ENCODE results near the gene RELT.

Gene RELT

DNA sequence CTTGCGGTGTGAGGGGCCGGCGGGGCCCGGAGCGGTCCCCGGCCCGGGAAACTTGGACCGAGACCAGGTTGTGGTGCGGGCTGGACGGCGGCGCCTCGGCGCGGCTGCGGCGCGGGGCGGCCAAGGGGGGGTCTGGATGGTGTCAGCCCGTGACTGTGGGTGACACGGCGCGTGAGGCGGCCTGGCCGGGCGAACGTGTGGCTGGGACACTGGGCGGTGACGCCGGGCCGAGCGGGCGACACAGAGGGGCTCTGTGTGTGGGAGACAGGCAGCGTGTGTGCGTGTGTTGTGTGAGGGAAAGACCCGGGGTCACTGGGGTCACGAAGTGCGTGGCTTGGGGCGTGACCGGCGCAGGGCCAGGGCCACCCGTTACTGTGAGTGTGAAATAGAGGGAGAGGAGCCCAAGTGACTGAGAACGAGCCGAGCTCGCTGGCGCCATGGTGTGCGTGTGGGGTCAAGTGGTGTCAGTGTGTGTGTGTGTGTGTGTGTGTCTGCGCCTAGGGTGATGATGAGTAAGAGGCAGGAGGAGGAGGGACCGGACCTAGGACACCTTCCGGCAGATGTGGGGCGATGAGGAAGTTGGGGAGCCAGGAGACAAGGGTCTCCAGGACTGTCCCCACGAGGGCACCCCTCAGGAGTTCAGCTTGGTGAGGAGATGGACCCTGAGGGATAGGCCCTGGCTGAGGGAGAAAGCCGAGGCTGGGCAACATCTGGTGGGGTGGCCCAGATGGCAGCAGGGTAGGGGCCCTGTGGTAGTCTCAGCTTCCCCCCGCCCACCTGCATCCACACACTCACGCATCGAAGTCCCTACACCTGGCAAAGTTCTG, 817 bp downstream of the RELT start:
- peak; percentile 26 for DNase-seq

DNA sequence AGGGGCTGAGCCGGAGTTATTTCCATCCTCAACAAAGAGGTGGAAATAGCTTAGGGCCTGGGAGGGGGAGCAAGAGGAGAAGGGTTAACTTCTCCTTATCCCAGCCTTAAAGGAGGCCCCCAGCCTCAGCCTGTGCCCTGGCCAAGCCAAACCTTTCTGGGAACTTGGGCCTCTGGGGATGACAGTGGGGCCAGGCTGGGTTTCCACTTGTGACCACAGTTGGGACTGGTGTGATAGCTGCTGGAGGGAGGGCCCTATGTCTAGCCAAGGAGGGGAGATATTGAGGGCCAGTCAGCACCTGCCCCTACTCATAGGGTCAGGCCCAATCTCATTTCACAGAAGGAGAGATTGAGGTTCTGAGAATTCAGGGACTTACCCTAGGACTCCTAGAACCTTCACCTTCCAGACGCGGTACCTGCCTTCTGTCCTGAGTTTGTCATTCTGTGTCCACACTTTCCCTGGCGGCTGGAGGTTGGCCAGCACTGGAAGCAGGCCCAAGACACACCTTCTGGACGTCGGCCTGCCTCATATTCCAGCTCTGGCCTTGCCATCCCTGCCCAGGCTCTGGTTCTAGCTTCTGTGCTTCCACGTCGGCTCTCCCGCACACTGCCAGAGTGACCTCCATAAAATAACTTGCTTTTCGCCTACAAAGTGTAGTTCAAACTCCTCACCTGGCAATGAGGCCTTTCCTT, 3.1 kb downstream of the RELT start:
- DNase-seq: no peak

DNA sequence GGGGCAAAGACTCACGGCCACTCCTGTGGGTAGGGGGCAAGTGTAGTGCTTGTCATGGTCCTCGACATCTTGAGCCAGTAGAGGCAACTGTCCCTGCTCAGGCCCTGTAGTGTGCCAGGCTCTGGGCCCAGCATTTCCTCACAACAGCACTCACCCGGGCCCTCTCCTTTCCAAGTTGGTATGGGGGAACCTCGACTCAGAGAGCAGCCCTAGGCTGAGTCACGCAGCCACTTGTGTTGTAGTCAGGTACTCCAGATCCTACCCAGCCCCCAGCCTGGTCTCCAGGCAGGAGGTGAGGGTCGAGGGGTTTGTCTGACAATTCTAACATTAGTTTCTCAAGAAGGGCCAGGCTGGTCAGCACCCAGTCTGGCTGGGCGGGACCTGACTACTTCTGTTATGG, 4.1 kb downstream of the RELT start:
- DNase-seq: no peak

DNA sequence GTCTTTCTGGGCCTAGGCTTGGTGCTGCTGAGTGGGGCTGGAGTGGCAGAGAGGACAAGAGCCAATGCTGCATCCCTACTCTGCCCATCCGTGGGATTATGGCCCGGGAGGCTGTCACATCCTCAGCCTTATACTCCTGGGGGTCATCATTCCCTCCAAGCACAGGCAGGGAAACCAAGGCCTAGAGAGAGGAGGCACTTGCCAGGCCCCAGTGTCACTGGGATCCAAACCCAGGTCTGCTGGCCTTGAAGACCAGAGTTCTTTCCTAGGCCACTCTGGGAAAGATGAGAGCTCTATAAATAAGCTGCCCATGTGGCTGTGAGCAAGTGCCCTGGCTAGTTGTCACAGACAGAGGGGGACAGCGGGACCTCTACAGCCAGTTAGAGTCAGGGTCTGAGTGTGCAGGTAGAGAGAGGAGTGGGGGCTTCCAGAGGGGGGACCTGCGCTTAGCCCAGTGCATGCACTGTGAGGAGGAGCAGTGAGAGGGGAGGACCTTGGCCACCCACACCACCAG, 4.8 kb downstream of the RELT start:
- DNase-seq: no peak

DNA sequence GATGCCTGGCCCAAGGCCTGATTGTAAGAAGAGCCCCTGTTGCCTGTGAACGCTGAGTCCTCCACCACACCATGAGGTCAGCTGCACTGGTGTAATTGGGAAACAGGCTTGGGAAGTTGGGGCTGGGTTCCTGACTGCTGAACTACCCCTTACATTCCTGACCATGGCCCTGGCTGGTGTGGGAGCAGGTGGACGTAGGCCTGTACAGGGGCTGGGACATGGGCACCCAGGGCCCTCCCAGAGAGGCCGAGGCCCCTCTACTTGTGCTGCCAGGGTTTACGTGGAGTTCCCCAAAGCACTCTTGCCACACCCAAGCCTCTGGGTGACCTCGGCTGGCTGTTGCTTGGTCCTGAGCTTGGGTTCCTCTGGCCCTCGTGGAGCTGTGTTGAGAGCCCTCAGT, 5.4 kb downstream of the RELT start:
- DNase-seq: no peak

DNA sequence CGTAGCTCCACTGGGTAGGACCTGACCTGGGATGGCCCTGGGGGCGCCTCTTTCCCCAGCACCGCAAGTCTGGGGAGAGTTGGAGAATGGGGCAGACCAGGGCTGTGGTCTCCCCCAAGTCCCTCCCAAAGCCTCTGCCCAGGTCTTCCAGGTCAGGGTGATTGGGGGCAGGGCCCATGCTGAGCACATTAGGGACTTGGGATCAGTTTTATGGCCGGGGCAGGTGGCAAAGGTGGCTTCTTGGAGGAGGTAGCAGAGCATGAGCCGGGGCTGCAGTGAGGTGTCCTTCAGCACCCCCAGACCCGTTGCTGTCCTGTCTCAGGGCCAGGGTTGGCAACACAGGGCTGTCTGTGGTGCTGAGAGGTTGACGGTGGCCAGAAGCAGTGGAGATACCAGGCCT, 6.0 kb downstream of the RELT start:
- no peak for DNase-seq

DNA sequence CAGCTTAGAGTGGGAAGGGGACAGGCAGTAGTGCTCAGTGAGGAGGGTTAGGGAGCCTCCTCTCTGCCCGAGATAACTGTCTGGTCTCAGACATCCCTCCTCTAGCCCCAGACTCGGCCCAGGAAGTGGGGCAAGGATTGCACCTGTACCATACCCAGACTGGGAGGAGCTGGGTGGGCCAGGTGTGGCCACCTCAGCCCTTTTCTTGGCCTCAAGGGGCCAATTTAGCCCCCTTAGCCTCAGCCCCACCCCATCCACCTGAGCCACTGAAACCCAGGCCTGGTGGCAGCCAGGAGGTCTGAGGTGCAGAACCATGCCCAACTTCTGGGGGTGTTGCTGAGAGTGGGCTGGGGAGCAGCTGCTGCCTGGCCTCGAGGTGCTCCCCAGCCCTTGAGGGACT, 6.5 kb downstream of the RELT start:
- DNase-seq: no peak

DNA sequence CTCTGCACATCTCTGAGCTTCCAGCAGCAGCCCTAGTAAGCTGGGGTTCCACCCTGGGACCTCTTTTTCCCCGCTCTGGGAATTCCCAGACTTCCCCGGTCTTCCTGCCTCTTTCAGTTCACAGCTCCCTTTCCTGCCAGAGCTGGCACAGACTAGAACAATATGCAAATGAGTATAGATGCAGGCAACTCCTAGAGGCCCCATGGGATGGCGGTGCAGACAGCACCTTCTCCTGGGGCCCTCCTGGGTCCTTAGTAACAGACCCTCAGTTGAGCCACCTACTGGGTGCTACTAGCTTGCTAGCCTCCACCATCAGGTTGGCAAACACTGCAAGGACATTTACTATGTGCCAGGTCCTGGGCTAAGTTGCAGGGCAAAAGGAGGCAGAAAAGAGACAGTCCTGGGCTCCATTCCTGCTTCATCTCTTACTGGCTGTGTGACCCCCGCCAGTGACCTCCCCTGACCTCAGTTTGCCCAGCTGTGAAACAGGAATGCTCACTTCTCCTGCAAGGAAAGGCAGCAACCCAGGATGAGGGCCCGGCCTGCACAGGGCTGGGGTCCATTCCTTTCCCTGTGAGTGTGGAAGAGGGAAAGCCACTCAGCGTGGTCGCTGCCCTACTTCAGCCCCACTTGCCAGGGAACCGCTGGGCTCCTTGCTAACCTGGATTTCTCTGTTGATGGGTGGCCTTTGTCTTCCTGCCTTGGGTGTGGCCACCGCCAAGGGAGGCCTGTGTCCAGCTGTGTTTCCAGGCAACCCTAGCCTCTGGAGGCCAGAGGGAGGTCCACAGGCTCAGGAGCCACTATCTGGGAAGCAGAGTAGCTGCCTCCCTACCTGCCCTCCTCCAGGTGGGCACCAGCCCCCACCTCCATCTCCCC, 7.3 kb downstream of the RELT start:
- no peak for DNase-seq

DNA sequence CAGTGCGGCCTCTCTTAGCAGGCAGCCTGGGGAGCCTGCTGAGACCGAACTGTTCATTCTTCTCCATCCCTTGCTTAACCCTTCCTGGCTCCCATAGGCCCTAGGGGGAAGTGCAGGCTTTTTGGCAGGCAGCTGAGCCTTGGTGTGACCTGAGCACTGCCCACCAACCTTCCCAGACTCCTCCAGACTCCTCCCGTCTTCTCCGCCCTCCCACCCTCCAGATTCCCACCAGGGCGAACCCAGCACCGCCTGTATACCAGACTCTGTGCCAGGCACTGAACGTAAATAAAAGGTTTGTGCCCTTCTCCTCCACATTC, 7.9 kb downstream of the RELT start:
- DNase-seq: no peak

DNA sequence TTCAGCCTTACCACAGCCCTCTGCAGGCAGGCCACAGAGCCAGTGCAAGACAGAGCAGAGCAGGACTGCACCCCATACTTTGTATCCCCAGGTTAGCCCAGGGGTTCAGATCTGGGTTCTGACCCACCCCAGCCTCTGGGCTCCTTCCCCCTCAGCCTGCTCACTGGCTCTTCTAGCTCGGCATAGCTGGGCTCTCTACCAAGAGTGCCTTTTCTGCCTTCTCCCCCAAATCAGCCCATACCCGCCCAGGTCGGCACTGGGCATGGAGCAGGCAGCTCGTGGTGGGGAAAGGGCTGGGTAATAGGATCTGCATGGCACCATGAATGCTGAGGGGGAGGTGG, 8.3 kb downstream of the RELT start:
- DNase-seq: no peak

DNA sequence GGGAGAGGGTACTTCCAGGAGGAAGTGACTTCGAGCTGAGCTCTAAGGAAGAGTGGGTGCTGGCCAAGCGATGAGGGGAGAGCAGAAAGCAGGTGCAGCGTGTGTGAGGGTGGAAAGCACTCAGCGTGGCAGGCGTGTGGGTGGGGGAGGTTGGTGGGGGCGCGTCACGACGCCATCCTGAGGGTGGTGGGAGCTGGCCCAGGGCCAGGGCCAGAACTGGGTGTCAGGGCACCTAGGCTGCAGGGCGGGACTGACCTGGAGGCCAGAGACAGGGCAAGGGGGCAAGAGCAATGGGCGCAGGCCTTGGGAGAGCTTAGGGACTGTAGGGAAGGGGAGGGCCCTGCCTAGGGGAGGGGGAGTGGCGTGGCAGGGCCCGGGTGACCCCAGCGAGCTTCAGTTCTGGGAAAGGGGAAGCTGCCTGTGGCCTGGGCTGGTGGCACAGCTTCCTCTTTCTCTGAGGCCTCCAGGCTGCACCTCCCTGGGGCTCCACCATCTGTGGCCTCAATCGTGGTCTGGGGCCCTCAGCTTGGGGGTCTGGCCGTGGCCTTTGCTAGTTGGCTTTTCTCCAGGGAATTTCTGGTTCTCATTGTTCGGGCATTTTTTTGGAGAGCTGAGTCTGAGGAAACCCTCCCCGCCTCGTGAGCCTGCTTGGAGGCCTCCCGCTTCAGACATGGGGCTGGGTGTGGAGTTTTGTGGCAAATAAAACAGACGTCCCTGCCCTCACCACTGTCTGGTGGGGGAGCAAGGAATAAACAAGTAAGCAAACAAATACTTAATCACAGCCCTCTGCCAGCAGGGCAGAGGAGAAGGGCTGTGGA, 8.9 kb downstream of the RELT start:
- no peak for DNase-seq

DNA sequence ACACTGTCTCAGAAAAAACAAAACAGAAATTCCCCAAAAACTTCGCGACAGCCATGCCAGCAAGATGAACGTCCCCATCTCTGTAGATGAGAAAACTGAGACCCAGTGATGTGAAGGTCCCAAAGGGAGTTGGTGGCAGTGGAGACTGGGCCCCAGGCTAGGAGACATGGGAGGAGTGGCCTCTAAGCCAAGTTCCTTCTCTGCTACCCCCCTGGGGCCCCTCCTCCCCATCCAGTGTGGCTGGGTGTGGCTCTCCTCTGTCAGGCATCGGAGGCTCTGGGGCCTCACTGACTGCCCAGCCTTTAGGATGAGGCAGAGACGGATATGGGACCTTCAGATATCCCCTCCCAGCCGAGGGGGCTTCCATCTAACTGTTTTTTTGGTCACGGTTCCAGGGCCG, 9.8 kb downstream of the RELT start:
- DNase-seq: no peak

DNA sequence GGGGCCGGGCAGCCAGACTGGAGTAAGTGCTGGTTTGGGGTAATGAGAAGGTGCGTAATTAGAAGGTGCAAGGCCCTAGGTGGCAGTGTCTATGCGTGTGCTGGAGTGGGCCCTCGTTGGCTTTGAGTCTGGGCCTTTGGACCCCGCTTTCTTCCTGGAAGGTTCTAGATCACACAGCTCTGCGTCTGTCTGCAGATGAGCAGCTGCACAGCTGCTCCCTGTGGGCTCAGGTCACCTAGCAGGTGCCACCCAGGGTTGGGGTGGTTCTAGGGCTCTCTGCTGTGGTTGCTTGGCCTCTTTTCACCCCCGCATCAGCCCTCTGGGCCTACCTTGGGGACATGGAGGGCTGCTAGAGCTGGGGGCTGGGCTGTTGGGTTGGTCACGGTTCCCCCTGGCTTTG, 10.3 kb downstream of the RELT start:
- no peak for DNase-seq

DNA sequence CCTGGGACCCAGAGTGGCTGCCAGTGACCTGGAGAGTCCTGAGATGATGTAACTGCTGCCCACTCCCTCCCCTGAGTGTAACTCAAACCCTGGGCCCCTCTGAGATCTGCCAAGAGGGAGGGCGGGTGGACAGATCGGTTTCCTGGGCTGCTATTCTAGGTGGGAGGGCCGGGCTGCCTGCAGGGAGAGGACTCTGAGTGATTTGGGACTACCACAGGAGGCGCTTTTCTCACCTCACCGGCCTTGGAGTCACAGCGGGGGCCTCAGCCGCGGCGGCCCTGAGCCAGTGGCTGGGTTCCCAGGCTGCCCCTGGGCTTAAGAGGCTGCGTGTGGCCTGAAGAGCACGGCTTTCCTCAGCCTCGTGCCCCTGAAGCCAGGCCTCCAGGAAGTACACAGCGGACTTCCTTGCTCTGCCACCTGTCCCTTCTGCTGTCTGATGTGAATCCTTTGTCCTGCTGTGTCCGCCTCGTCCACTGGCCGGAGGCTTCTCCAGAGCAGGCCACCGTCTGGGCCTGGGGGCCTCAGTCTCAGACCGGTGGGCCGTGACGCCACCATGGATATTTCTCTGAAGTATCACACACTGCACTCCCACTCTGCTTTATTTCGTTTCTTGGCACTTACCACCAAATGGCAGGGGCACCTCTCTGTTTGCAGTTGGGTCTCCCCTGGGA, 11.5 kb downstream of the RELT start:
- DNase-seq: no peak

DNA sequence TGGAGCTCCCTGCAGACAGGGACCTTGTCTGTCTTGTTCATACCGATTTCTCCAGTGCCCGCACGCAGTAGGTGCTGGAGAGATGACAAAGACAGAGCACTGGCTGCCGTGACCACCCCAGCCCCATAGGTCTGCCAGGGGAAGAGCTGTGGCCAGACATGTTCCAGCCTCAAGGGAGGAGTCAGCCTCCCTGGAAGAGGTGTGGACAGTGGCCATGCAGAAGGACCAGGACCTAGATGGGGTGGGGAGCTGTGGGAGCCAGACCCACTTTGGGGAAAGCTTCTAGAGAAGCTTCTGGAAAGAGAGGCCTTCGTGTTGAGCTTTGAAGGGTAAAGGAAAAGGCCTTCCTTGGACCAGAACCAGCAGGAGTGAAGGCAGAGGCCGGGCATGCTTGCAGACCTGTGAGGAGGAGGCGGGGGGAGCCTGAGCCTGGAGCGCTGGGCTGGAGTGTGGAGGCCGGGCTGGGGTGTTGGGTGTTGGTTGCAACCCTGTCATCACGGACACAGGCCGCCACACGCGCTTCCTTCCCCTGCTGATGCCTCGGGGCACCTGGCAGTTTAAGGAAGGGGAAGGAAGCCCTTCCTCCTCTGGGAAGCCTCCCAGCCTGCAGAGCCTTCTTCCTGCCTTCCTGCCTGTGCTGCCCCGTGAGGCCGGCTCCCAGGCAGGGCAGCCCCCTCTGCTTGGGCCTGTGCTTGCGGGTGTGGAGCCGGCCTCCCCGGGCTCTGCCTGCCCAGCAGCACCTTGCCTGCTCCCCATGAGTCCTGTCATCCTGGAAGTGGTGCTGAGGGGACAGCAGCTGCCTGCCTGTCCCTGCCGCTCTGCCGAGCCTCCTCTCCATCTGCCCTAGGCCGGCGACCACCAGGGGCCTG, 12.3 kb downstream of the RELT start:
- no peak for DNase-seq

DNA sequence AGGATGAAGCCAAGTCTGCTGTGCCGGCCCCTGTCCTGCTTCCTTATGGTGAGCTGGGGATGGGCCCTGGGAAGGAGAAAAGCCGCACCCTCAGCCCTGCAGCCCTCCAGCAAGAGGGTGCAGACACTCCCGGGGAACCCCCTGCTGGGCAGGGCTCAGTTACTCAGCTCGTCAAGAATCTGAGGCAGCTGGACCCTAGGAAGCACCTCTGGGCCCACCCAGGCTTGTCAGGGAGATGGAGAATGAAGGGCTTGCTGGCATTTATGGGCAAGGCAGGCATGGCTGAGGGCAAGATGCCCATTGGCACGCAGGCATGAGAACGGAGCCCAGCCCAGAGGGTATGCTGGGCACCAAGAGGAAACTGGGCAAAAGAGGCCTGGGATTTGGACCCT, 12.9 kb downstream of the RELT start:
- no peak for DNase-seq

DNA sequence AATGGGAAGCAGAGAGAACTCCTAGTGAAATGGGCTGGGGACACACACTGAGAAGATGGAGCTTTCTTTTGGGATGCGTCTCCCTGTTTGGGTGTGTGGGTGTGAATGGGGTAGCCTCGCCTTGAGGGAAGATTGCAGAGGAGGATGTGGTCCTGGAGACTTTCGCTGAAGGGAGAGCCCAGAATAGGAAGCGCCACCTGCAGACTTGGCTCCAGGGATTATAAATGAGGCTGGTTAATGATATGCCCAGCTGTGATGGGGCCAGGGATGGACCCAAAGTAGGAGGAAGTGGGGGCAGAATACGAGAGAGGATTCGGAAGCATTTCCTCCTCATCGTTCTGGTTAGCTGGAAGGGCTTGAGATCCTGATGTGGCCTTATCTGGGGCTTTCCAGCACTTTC, 13.7 kb downstream of the RELT start:
- DNase-seq: no peak

DNA sequence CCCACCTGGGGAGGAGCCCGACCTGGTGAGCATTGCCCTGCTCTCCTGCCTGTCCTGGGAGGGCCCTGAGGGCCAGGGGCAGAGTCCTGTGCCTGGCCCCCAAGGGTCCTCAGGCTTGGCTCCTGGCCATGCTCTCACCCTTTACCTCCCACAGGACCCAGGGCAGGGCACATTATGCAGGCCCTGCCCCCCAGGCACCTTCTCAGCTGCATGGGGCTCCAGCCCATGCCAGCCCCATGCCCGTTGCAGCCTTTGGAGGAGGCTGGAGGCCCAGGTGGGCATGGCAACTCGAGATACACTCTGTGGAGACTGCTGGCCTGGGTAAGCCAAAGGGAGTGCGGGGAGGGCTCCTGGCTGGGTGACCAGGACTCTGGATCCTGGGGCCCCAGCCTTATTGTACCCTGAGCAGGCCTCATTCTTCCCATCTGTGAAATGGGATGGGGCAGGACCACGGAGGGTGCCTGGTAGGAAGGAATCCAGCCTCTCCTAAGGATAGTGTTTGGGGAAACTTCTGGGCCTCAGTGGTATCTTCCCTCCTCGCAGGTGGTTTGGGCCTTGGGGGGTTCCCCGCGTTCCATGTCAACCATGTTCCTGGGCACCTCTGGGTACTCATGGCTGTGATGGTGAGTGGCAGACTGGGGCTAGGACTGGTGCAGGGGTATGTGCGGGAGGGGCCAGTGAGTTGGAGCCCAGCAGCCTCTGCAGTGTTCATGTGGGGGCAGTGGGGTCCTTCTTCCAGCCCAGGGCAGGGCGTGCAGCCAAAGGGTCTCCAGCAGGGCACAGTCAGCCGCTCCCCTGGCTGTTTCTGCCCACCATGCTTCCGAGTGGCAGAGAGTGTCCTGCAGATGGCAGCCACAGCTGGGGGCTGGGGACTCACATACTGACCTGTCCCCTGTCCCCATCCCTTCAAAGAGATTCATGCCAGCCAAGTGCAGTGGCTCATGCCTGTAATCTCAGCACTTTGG, 14.7 kb downstream of the RELT start:
- DNase-seq: no peak

DNA sequence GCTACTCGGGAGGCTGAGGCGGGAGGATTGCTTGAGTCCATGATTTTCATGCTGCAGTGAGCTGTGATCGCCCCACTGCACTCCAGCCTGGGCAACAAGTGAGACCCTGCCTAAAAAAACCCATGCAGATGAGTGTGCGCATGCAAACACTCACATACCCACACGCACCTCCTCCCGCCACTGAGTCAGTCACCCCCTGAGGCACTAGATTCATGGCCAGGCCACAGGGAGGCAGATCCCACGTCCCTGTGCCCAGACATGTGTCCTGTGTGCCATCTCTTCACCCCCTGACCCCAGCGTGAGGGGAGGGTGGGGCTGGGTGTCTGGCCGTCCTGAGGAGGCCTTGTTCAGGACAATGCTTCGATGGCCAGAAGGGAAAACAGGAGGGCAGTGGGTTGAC, 15.5 kb downstream of the RELT start:
- no peak for DNase-seq
